GM12878 (cell line): ENCODE results near the gene RTN4R. TPM values are rescaled to one million over a fixed set of nuclear protein-coding genes. Genes with fewer than 3 reads are reported as not detected.

Experiments used
- ATAC-seq: fragments of 200-7000 bp; cut with Tn5 transposase; 3 replicates; pipeline ENCODE4 v1.9.1; 2020; ENCODE audit warnings: mild to moderate bottlenecking, moderate library complexity
- BruUV-seq: library from RNA; stranded (reverse); fragments of 400-500 nt; replicated peaks from 2 replicates; lab custom pipeline; 2021; lab: Mats Ljungman, UMichigan
- CTCF ChIA-PET: fragments of 300-600 bp; sonication (Branson Sonifier 250); formaldehyde crosslinking; extraction: SDS; loops from one replicate; lab custom pipeline; 2021; ENCODE audit warnings: inconsistent platforms; lab: Yijun Ruan, JAX
- POLR2A ChIA-PET: fragments of 350-600 bp; formaldehyde crosslinking; extraction: SDS; loops from one replicate; lab custom pipeline; 2021; ENCODE audit warnings: inconsistent platforms; lab: Charles Lee
- RAD21 ChIA-PET: fragments of 300-600 bp; sonication (Branson Sonifier 250); formaldehyde crosslinking; loops from one replicate; lab custom pipeline; 2023; ENCODE audit warnings: antibody characterized with exemption; ENCODE audit not compliant: unreplicated experiment; lab: Charles Lee
- SMC1A ChIA-PET: fragments of 300-600 bp; sonication (Branson Sonifier 250); formaldehyde crosslinking; loops from one replicate; lab custom pipeline; 2023; ENCODE audit not compliant: unreplicated experiment, uncharacterized antibody; lab: Charles Lee
- DNase-seq: peaks from one replicate; pipeline ENCODE4 v3.0.0-alpha.2; 2011; ENCODE audit warnings: low read depth, low spot score
- FAIRE-seq: peaks from 3 replicates; lab custom pipeline; 2011; peaks lifted over from hg19 to GRCh38; lab: Jason Lieb, UNC
- H2AFZ ChIP-seq: 2 replicates; pipeline ENCODE4 v1.6.0; 2011; ENCODE audit warnings: low read depth, low read length, control low read depth; ENCODE audit not compliant: control insufficient read depth
- H3K27ac ChIP-seq: 2 replicates; pipeline ENCODE4 v1.5.1; 2011; ENCODE audit warnings: control low read depth; ENCODE audit not compliant: control insufficient read depth, insufficient read depth
- H3K27me3 ChIP-seq, 2 experiments: replicated peaks in 1 of 2; 2 replicates each; pipeline versions ENCODE4 v1.6.0 to v1.6.1; 2011; ENCODE audit warnings: low read length in 1 of 2; ENCODE audit not compliant: control insufficient read depth in 2 of 2, insufficient read depth in 2 of 2
- H3K36me3 ChIP-seq, 2 experiments: 2 replicates each; pipeline ENCODE4 v1.5.1; 2011; ENCODE audit warnings: low read length in 1 of 2; ENCODE audit not compliant: control insufficient read depth in 2 of 2, insufficient read depth in 2 of 2
- H3K4me1 ChIP-seq: 2 replicates; pipeline ENCODE4 v1.6.1; 2011; ENCODE audit warnings: mild to moderate bottlenecking, low read length, moderate library complexity, mixed read lengths; ENCODE audit not compliant: control insufficient read depth, insufficient read depth
- H3K4me2 ChIP-seq: 2 replicates; pipeline ENCODE4 v1.6.0; 2011; ENCODE audit warnings: control low read depth; ENCODE audit not compliant: control insufficient read depth, insufficient read depth
- H3K4me3 ChIP-seq: fragments of 200-600 bp; sonication (generic); 2 replicates; pipeline ENCODE4 v1.5.1; 2016
- H3K79me2 ChIP-seq: 2 replicates; pipeline ENCODE4 v1.6.0; 2011; ENCODE audit warnings: low read length; ENCODE audit not compliant: control insufficient read depth, insufficient read depth
- H3K9ac ChIP-seq: 2 replicates; pipeline ENCODE4 v1.8.0; 2011; ENCODE audit warnings: low read length, control low read depth, mixed read lengths; ENCODE audit not compliant: control insufficient read depth, insufficient read depth
- H3K9me3 ChIP-seq: replicated peaks from 3 replicates; pipeline ENCODE4 v1.5.1; 2011; ENCODE audit warnings: mild to moderate bottlenecking, low read length; ENCODE audit not compliant: control insufficient read depth, insufficient read depth
- H4K20me1 ChIP-seq: 2 replicates; pipeline ENCODE4 v1.6.0; 2011; ENCODE audit not compliant: control insufficient read depth, insufficient read depth
- CREM ChIP-seq: IDR thresholded peaks from 2 replicates; pipeline ENCODE4 v1.6.1; 2014; ENCODE audit warnings: antibody characterized with exemption, low read depth
- E2F8 ChIP-seq: fragments of 450-650 bp; IDR thresholded peaks from 2 replicates; pipeline ENCODE4 v1.6.1; 2018; ENCODE audit warnings: mild to moderate bottlenecking, low read depth, moderate library complexity; ENCODE audit not compliant: partially characterized antibody
- EED ChIP-seq: sonication (generic); IDR thresholded peaks from 2 replicates; pipeline ENCODE4 v1.6.1; 2016; ENCODE audit warnings: antibody characterized with exemption, low read depth
- PBX3 ChIP-seq: IDR thresholded peaks from 2 replicates; pipeline ENCODE4 v1.6.1; 2011; ENCODE audit warnings: mild to moderate bottlenecking, low read depth, low read length, moderate library complexity; ENCODE audit not compliant: insufficient replicate concordance
- SMAD1 ChIP-seq: fragments of 450-650 bp; IDR thresholded peaks from 2 replicates; pipeline ENCODE4 v1.6.1; 2018; ENCODE audit warnings: mild to moderate bottlenecking, low read depth; ENCODE audit not compliant: partially characterized antibody
- SREBF1 ChIP-seq: IDR thresholded peaks from 2 replicates; pipeline ENCODE4 v1.6.1; 2012; ENCODE audit warnings: mild to moderate bottlenecking, low read length
- STAT3 ChIP-seq: IDR thresholded peaks from 2 replicates; pipeline ENCODE4 v1.6.1; 2011; ENCODE audit warnings: low read depth, low read length, improper control_type of control experiment
- WGBS: methylation state at CpG from one replicate; pipeline ENCODE4 v1.1.6; 2016; ENCODE audit warnings: low lambda C conversion rate; ENCODE audit not compliant: insufficient replicate concordance, insufficient coverage; ENCODE audit errors: missing lambda C conversion rate; 5-methylcytosine and 5-hydroxymethylcytosine counted together
- in situ Hi-C: fragments of 300-500 bp; cut with MboI; formaldehyde crosslinking; loops from 9 replicates; pipeline ENCODE4 v1.14.3; 2018; ENCODE audit warnings: mixed read lengths
- intact Hi-C: fragments of 100-400 bp; cut with micrococcal nuclease; formaldehyde crosslinking; loops from one replicate; pipeline ENCODE4 v1.14.2; 2022; ENCODE audit not compliant: unreplicated experiment
- polyA plus RNA-seq, 11 experiments: library from polyadenylated mRNA; depleted of rRNA in 4 of 11; unstranded in 6 of 11; stranded (reverse) in 5 of 11; fragments of >200 nt; fragmentation: Nextera tagmentation in 4 of 11; fragmentation: Illumina TruSeq in 1 of 11; extraction: Ambion mirVana in 4 of 11; extraction: Trizol in 1 of 11; gene quantifications; 1 replicate in 1 of 11; 2 replicates in 10 of 11; pipeline versions ENCODE4 v1.2.1 to v1.2.3, GENCODE V29; 2011 to 2016; ENCODE audit warnings: inconsistent platforms in 2 of 11, missing spikeins in 2 of 11, low read depth in 1 of 11
- total RNA-seq, 4 experiments: library from RNA; depleted of rRNA in 3 of 4; stranded (reverse); fragments of >200 nt in 3 of 4; fragmentation: Illumina TruSeq in 1 of 4; extraction: Trizol in 1 of 4; gene quantifications; 2 replicates each; pipeline versions ENCODE4 v1.2.1 to v1.2.3, GENCODE V29; 2013 to 2021

The RTN4R gene
- total and polyA plus RNA-seq, 10 of the 15 experiments (the other 5 are each of a cell fraction or from before 2014, with no cell fraction given): 0.03 to 1.0 (median 0.60) TPM; not detected in 2

GRCh38 chr22:20297414-20298109 lies 29.4 kb upstream of the RTN4R start:
- DNase-seq: no peak
- SMC1A ChIA-PET: no interaction called here
- H3K79me2 ChIP-seq: no peaks in the 10 kb centered on the region
- TF ChIP-seq SREBF1 (no peak), CREM (no peak), STAT3 (no peak), PBX3 (no peak), EED (no peak), E2F8 (no peak), SMAD1 (no peak)
- TF ChIP-seq, all 136 proteins: peak for 0
- in situ Hi-C loops: loop anchor here (10.0 kb wide), 1 partner anchor 143 kb away; the partner anchor contains the start of gene CCDC188
- H2AFZ ChIP-seq: no peak overlapping the region
- ChIA-PET RAD21 (no interaction called here), POLR2A (no interaction called here), CTCF (no interaction called here)
- no peak overlapping the region for H3K4me3 ChIP-seq
- ATAC-seq (no peak), FAIRE-seq (no peak)
- no peaks in the 10 kb centered on the region for H3K9me3 ChIP-seq
- no peak overlapping the region for H3K9ac ChIP-seq
- no TSS peak for BruUV-seq
- no peaks in the 10 kb centered on the region; a peak in 2 of 4 replicates for H3K27me3 ChIP-seq
- WGBS: 27% methylated on average over 9 of the region's 9 CpGs
- H3K4me1 ChIP-seq: no peaks in the 10 kb centered on the region
- intact Hi-C loops: no loop called here
- H3K27ac ChIP-seq: no peak overlapping the region
- no peaks in the 10 kb centered on the region for H4K20me1 ChIP-seq
- H3K36me3 ChIP-seq: no peaks in the 10 kb centered on the region
- no peak overlapping the region for H3K4me2 ChIP-seq
